ENCODE data around the gene ATG13.
A peak's percentile ranks its signal among the peaks of the same experiment; 100 is the strongest.

DNA sequence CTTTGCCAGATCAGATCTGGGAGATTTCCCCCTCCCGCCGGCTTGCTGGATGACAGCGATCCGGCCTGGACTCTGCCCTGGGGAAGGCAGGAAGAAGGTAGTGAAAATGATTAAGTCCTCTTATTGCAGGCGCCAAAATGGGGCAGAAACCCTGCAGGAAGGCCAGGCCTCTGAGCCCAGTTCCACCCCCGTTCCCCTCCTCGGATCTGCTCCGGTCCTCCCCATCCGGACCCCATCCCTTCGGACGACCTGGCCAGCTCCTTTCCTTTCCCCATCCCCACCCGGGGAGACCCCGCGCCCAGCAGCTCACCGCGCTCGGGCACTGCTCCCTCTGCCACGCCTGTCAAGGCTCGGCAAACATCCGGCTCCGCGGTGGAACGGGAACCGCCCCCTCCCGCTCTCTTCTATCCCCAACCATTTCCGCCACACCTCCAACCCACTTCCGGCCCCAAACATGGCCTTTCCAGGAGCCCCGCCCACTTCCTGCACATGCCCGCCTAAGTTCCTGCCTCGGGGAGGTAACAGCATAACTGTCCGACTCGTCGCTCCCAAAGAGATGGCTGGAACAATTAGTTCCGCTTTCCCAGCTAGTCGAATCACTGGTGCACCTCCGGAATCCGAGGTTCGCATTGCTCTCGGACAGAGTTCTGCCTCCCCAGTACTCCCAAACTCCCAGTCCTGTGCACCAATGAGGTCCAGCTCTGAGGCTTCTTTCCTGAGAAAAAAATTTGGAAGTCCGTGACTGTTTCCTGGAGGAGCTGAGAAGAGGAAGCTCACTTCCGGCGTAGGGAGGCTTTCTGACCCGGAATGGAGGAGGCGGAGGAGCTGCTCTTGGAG lies 83.1 kb downstream of the ATG13 start, which contains the start of the genes ARHGAP1 and ZNF408:
- TF ChIP-seq POLR2AphosphoS5 (IDR thresholded peaks at IDR 0.05; ENCODE audit: low read depth, low read length), result peak; percentile 76
- TF ChIP-seq RAD21 (IDR thresholded peaks at IDR 0.05; ENCODE audit: low read depth), result no peak
- no peak for TF ChIP-seq CTCF (IDR thresholded peaks at IDR 0.05 in 2 of 3, conservative IDR thresholded peaks at IDR 0.05 in 1 of 3; ENCODE audit: borderline replicate concordance in 1 of 3, insufficient read depth in 1 of 3, low read depth in 2 of 3, low read length in 2 of 3)
- TF ChIP-seq EZH2 (IDR thresholded peaks at IDR 0.05), result no peak
- no peak for TF ChIP-seq EZH2phosphoT487 (IDR thresholded peaks at IDR 0.05; ENCODE audit: borderline replicate concordance)
- TF ChIP-seq POLR2A (IDR thresholded peaks at IDR 0.05; ENCODE audit: borderline replicate concordance, extremely low read depth, insufficient read depth, insufficient read length), result peak; percentile 34
- TF ChIP-seq YY1 (IDR thresholded peaks at IDR 0.05; ENCODE audit: extremely low read depth, insufficient replicate concordance, low read depth, low read length), result no peak
